GM18870 (cell line): ENCODE data around the gene COL11A2.

Experiments used
- ATAC-seq: cut with Tn5 transposase; IDR thresholded peaks from one replicate; pipeline ENCODE4 v1.9.1; 2021; ENCODE audit warnings: moderate library complexity; ENCODE audit not compliant: unreplicated experiment

The COL11A2 gene

GRCh38 chr6:33120001-33120400 is 72.3 kb downstream of the COL11A2 start:
- no peak for ATAC-seq

GRCh38 chr6:33118525-33119123 is 73.6 kb downstream of the COL11A2 start:
- ATAC-seq, result no peak

GRCh38 chr6:33117811-33118277 is 74.4 kb downstream of the COL11A2 start:
- ATAC-seq, result no peak

GRCh38 chr6:33116841-33117711 is 75.2 kb downstream of the COL11A2 start:
- no peak for ATAC-seq

GRCh38 chr6:33116417-33116816 is 75.8 kb downstream of the COL11A2 start:
- no peak for ATAC-seq

- ATAC-seq, result no peak
These were observed 77.9 kb downstream of the COL11A2 start for GRCh38 chr6:33114406-33114805.

GRCh38 chr6:33113755-33114154 is 78.5 kb downstream of the COL11A2 start:
- no peak for ATAC-seq
